Fibroblast of gingiva (primary cell): Measurements from ENCODE around the gene FAM171A1.

Source experiments
- DNase-seq: peaks from one replicate; pipeline ENCODE4 v3.0.0-alpha.2; 2011; ENCODE audit warnings: low read depth

Gene FAM171A1

DNA sequence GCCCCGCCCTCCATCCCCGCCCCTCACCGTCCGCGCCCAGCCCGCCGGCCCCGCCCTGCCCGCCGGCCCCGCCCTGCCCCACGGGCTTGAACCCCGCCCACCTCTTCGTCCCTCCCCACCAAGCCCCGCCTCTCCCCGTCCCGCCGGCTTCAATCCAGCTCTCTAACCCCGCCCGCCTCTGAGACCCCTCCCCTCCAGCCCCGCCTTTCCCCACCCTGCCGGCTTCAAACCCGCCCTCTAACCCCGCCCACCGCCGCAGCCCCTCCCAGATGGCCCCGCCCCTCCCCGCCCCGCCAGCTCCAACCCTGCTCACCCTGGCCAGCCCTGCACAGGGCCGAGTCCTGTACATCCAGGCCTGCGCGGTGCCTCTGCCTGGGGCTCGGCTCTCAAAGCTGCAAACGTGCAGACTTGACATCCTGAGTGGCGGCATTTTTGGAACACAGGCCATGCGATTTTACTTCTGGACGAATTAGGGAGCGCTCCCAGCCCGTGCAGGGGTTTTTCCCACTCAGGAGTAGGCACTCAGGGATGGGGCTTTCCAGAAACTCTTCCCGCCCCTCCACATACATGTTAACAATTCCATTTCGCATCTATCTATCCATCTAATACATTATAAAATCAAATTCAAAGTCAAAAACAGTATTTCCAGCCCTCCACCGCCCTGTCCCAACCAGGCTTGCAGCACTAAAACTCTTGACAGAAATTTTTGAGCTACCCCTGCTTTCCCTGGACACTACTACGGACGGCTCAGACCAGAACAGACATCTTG lies 202.1 kb downstream of the FAM171A1 start:
- peak; percentile 94 for DNase-seq

GRCh38 chr10:15168291-15168785 lies 202.8 kb downstream of the FAM171A1 start, which contains the start of gene NMT2:
NMT2 (minus strand) TSS chr10:15168693; CDS start chr10:15168612, 81 bp downstream.
- no peak for DNase-seq

DNA sequence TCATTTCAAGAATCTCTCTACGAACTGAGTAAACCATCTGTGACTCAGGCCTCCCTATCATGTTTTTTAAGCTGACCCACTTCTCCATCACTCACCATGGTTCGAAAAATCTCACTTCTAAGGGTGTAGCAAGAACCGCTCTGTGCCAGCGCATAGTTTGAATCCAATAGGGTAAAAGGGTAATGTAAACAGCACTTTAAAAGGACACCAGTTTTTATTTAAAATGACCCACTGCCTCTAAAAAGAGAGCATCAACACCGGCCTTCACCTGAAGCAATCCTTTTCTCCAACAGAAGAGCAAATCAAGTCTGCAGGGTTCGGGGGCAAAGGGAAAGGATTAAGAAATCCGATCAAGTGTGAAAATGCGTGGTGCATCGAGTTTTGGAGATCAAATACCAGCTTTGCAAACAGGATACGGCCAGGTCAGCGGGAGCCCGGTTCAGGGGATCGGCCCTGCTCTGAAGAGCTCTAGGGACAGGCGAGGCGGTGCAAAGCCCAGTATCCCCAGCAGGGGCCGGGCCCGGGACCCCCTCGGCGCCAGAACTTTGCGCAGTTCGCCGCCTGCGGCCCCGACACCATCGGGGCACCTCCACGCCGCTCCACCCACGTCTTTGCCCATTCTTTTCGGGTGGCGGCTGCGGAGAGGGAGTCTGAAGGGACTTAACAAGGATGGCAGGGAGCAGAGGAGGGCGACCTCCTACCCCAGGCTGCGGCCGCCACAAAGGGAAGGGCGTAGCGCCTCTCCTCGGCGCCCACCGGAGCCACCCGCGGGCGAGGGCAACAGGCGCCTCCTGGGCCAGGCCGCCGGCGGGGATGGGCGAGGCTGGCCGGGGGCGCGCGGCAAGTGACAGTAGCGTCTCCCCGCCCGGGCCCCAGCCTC lies 203.4 kb downstream of the FAM171A1 start:
- DNase-seq: peak; percentile 55

- no peak for DNase-seq
Observed at GRCh38 chr10:15166325-15166724, 204.8 kb downstream of the FAM171A1 start.

GRCh38 chr10:15163253-15163828 lies 207.7 kb downstream of the FAM171A1 start:
- DNase-seq: no peak
